HEK293 (cell line): Measurements from ENCODE around the gene FOSL1.

Source experiments
- CTCF ChIA-PET: fragments of 350-600 bp; formaldehyde crosslinking; extraction: SDS; loops from one replicate; lab custom pipeline; 2021; ENCODE audit warnings: antibody characterized with exemption; lab: Yijun Ruan, JAX
- POLR2A ChIA-PET: fragments of 300-600 bp; formaldehyde crosslinking; extraction: SDS; loops from one replicate; lab custom pipeline; 2020; ENCODE audit warnings: antibody characterized with exemption, inconsistent platforms; lab: Yijun Ruan, JAX
- H3K27ac ChIP-seq: fragments of 200-500 bp; sonication (Bioruptor generic); 2 replicates; pipeline ENCODE4 v1.5.1; 2014; ENCODE audit warnings: low read depth, low read length, control low read depth, inconsistent platforms; ENCODE audit errors: extremely low read depth
- H3K36me3 ChIP-seq, 2 experiments: fragments of 200-500 bp in 1 of 2; sonication (Bioruptor generic) in 1 of 2; 1 replicate in 1 of 2; 2 replicates in 1 of 2; pipeline ENCODE4 v1.5.1; 2014 to 2017; ENCODE audit warnings: inconsistent platforms in 2 of 2, low read length in 2 of 2; ENCODE audit not compliant: control insufficient read depth in 2 of 2, insufficient read depth in 1 of 2
- H3K4me1 ChIP-seq: fragments of 200-500 bp; sonication (Bioruptor generic); 2 replicates; pipeline ENCODE4 v1.5.1; 2014; ENCODE audit warnings: mild to moderate bottlenecking, low read length, inconsistent platforms; ENCODE audit not compliant: control insufficient read depth, insufficient read depth
- H3K4me3 ChIP-seq: 2 replicates; pipeline ENCODE4 v1.5.1; 2011; ENCODE audit warnings: low read depth, mild to moderate bottlenecking, control low read depth, low read length, moderate library complexity
- H3K9me3 ChIP-seq: fragments of 200-500 bp; sonication (Bioruptor generic); 2 replicates; pipeline ENCODE4 v1.5.1; 2014; ENCODE audit warnings: low read depth, low read length, inconsistent platforms; ENCODE audit not compliant: control insufficient read depth, insufficient read depth
- INSM2 ChIP-seq: fragments of 450-650 bp; formaldehyde crosslinking; IDR thresholded peaks from 2 replicates; pipeline ENCODE4 v1.5.1; 2016; ENCODE audit warnings: missing biosample characterization, missing genetic modification characterization
- MEIS1 ChIP-seq: sonication (generic); formaldehyde crosslinking; IDR thresholded peaks from 2 replicates; pipeline ENCODE4 v1.8.1; 2022; ENCODE audit warnings: missing genetic modification reagents, mild to moderate bottlenecking, borderline replicate concordance
- PRDM1 ChIP-seq: fragments of 450-650 bp; formaldehyde crosslinking; IDR thresholded peaks from 2 replicates; pipeline ENCODE4; 2016; ENCODE audit warnings: missing biosample characterization, missing genetic modification characterization
- REST ChIP-seq: fragments of 450-650 bp; formaldehyde crosslinking; IDR thresholded peaks from 2 replicates; pipeline ENCODE4 v1.5.1; 2016; ENCODE audit warnings: missing biosample characterization, missing genetic modification characterization
- SP3 ChIP-seq: fragments of 450-650 bp; formaldehyde crosslinking; IDR thresholded peaks from 2 replicates; pipeline ENCODE4 v1.5.1; 2016; ENCODE audit warnings: missing biosample characterization, missing genetic modification characterization
- ZIC2 ChIP-seq: fragments of 450-650 bp; formaldehyde crosslinking; IDR thresholded peaks from 2 replicates; pipeline ENCODE4 v1.5.1; 2016; ENCODE audit warnings: missing biosample characterization, missing genetic modification characterization
- ZNF112 ChIP-seq: fragments of 450-650 bp; formaldehyde crosslinking; IDR thresholded peaks from 2 replicates; pipeline ENCODE4 v1.5.0; 2017; ENCODE audit warnings: missing biosample characterization, missing genetic modification characterization
- ZNF114 ChIP-seq: fragments of 450-650 bp; formaldehyde crosslinking; IDR thresholded peaks from 2 replicates; pipeline ENCODE4 v1.5.0; 2017; ENCODE audit warnings: missing biosample characterization, missing genetic modification characterization
- ZNF169 ChIP-seq: fragments of 450-650 bp; formaldehyde crosslinking; IDR thresholded peaks from 2 replicates; pipeline ENCODE4 v1.5.1; 2016; ENCODE audit warnings: missing biosample characterization, missing genetic modification characterization
- ZNF184 ChIP-seq: fragments of 450-650 bp; IDR thresholded peaks from 2 replicates; pipeline ENCODE4 v1.5.1; 2018; ENCODE audit warnings: missing biosample characterization, mild to moderate bottlenecking, missing genetic modification characterization
- ZNF2 ChIP-seq: fragments of 450-650 bp; formaldehyde crosslinking; IDR thresholded peaks from 2 replicates; pipeline ENCODE4 v1.5.1; 2016; ENCODE audit warnings: missing biosample characterization, missing genetic modification characterization
- ZNF24 ChIP-seq: fragments of 450-650 bp; formaldehyde crosslinking; IDR thresholded peaks from 2 replicates; pipeline ENCODE4 v1.5.1; 2016; ENCODE audit warnings: missing biosample characterization, missing genetic modification characterization
- ZNF280C ChIP-seq: fragments of 450-650 bp; formaldehyde crosslinking; IDR thresholded peaks from 2 replicates; pipeline ENCODE4 v1.5.1; 2016; ENCODE audit warnings: missing biosample characterization, missing genetic modification characterization
- ZNF362 ChIP-seq: fragments of 450-650 bp; formaldehyde crosslinking; IDR thresholded peaks from 2 replicates; pipeline ENCODE4 v1.5.1; 2016; ENCODE audit warnings: missing biosample characterization, missing genetic modification characterization
- ZNF391 ChIP-seq: fragments of 450-650 bp; formaldehyde crosslinking; IDR thresholded peaks from 2 replicates; pipeline ENCODE4 v1.5.1; 2016; ENCODE audit warnings: low read depth, missing biosample characterization, missing genetic modification characterization, borderline replicate concordance
- ZNF449 ChIP-seq: fragments of 450-650 bp; formaldehyde crosslinking; IDR thresholded peaks from 2 replicates; pipeline ENCODE4 v1.5.1; 2017; ENCODE audit warnings: missing biosample characterization, mild to moderate bottlenecking, missing genetic modification characterization, moderate library complexity
- ZNF670 ChIP-seq: fragments of 450-650 bp; formaldehyde crosslinking; IDR thresholded peaks from 2 replicates; pipeline ENCODE4 v1.5.1; 2016; ENCODE audit warnings: missing biosample characterization, missing genetic modification characterization, low read depth
- ZNF692 ChIP-seq: fragments of 450-650 bp; formaldehyde crosslinking; IDR thresholded peaks from 2 replicates; pipeline ENCODE4 v1.5.1; 2016; ENCODE audit warnings: missing biosample characterization, missing genetic modification characterization
- ZSCAN30 ChIP-seq: fragments of 450-650 bp; IDR thresholded peaks from 2 replicates; pipeline ENCODE4 v1.5.1; 2018; ENCODE audit warnings: missing biosample characterization, mild to moderate bottlenecking, missing genetic modification characterization, moderate library complexity
- ZXDB ChIP-seq: fragments of 450-650 bp; formaldehyde crosslinking; IDR thresholded peaks from 2 replicates; pipeline ENCODE4 v1.5.1; 2016; ENCODE audit warnings: missing biosample characterization, missing genetic modification characterization

FOSL1 gene

GRCh38 chr11:65900899-65901180 is 652 bp upstream of the FOSL1 start:
- ChIA-PET POLR2A (interaction anchor here (0.7 to 4.9 kb wide), 5 partner anchors 11 to 43 kb away, joined by 3 to 74 read pairs (median 5); partner anchors contain the start of genes CCDC85B and FIBP), CTCF (interaction anchor here (0.6 to 3.8 kb wide), 6 partner anchors 11 to 302 kb away, joined by 4 to 40 read pairs (median 6); partner anchors contain the start of genes CCDC85B and FIBP)
- no peaks in the 10 kb centered on the region for H3K9me3 ChIP-seq
- no peaks in the 10 kb centered on the region for H3K4me1 ChIP-seq
- H3K27ac ChIP-seq = no peak overlapping the region
- H3K36me3 ChIP-seq = peaks cover 0 to 3% of the 10 kb centered on the region in 2 experiments; a peak in 1 of 3 replicates
- no peak overlapping the region for H3K4me3 ChIP-seq
- no peak for TF ChIP-seq MEIS1 (CRISPR knock-in tag)
- TF ChIP-seq ZNF692 (tag by site-specific recombination) = no peak
- TF ChIP-seq SP3 (tag by site-specific recombination) = no peak
- no peak for TF ChIP-seq ZNF280C (tag by site-specific recombination)
- no peak for TF ChIP-seq REST (tag by site-specific recombination)
- no peak for TF ChIP-seq ZIC2 (tag by site-specific recombination)
- no peak for TF ChIP-seq ZNF184 (tag by site-specific recombination)
- no peak for TF ChIP-seq ZNF24
- TF ChIP-seq ZNF169 (tag by site-specific recombination) = no peak
- no peak for TF ChIP-seq ZNF112 (tag by site-specific recombination)
- no peak for TF ChIP-seq ZNF2 (tag by site-specific recombination)
- TF ChIP-seq ZNF449 (tag by site-specific recombination) = no peak
- TF ChIP-seq ZNF391 (tag by site-specific recombination) = no peak
- no peak for TF ChIP-seq PRDM1 (tag by site-specific recombination)
- TF ChIP-seq ZSCAN30 = no peak
- no peak for TF ChIP-seq ZNF670
- no peak for TF ChIP-seq ZNF362 (tag by site-specific recombination)
- no peak for TF ChIP-seq INSM2
- no peak for TF ChIP-seq ZXDB
- TF ChIP-seq ZNF114 (tag by site-specific recombination) = no peak
